ENCODE results near the gene CTSC. TPM values are rescaled to one million over a fixed set of nuclear protein-coding genes. Genes with fewer than 3 reads are reported as not detected.

CTSC gene
- total RNA-seq, 4 donors from 2014 or later, result 38.5 to 167 (median 109) TPM

DNA sequence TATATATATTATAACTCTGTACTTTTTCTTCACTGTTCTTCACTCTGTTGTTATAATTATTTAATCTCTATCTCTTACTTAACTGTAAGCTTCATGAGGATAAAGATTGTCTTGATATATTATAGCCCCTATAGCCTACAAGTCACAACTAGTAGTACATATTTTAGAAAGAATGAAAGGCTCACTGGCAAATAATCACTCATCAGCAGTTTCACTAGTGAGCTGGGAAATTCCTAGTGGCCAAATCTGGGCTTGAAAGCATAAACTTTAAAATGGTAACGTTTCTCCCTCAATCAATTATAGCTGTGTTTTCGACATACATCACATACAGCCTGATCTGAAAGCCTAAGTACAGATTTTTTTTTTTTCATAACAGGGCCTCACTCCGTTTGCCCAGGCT is 42.5 kb downstream of the CTSC start:
- Histone ChIP-seq H3K4me1 (peaks cover 0 to 31% (median 16%) of the 10 kb centered on the region in 3 donors), H3K27me3 (no peaks in the 10 kb centered on the region), H3K27ac (no peak overlapping the region), H3K36me3 (peaks cover 0 to 21% (median 5%) of the 10 kb centered on the region in 3 donors), H3K9me3 (no peaks in the 10 kb centered on the region), H3K4me3 (no peak overlapping the region)
- TF ChIP-seq CTCF (IDR thresholded peaks at IDR 0.05), result no peak
- no peak for TF ChIP-seq POLR2A (IDR thresholded peaks at IDR 0.05)
- intact Hi-C loops (cut with DNase I), result no loop called here
- WGBS, 2 donors, result 56 to 73% methylated on average over 2 to 3 of the region's 3 CpGs
- no peak for DNase-seq

GRCh38 chr11:88293931-88294330 is 43.6 kb downstream of the CTSC start:
- Histone ChIP-seq H3K4me1 (peaks cover 0 to 36% (median 16%) of the 10 kb centered on the region in 3 donors), H3K36me3 (peaks cover 0 to 21% (median 5%) of the 10 kb centered on the region in 3 donors), H3K27me3 (no peaks in the 10 kb centered on the region), H3K27ac (no peak overlapping the region), H3K4me3 (no peak overlapping the region), H3K9me3 (no peaks in the 10 kb centered on the region)
- no peak for TF ChIP-seq CTCF (IDR thresholded peaks at IDR 0.05)
- TF ChIP-seq POLR2A (IDR thresholded peaks at IDR 0.05), result no peak
- intact Hi-C loops (cut with DNase I), result no loop called here
- no peak for DNase-seq
- 65 to 81% methylated on average over 3 of the region's 3 CpGs for WGBS, 2 donors

GRCh38 chr11:88292171-88292843 is 45.2 kb downstream of the CTSC start:
- TF ChIP-seq POLR2A (IDR thresholded peaks at IDR 0.05), result no peak
- peak in 1 of 6 experiments; percentile 25 for TF ChIP-seq CTCF (IDR thresholded peaks at IDR 0.05)

GRCh38 chr11:88288560-88288959 is 49.0 kb downstream of the CTSC start:
- no peak for DNase-seq
- no peak for TF ChIP-seq POLR2A (IDR thresholded peaks at IDR 0.05)
- no peak for TF ChIP-seq CTCF (IDR thresholded peaks at IDR 0.05)
- intact Hi-C loops (cut with DNase I), result no loop called here
- H3K27me3 ChIP-seq, result no peaks in the 10 kb centered on the region
- no peaks in the 10 kb centered on the region for H3K9me3 ChIP-seq
- peak overlapping the region in 1 of 4 donors; percentile 49 for H3K27ac ChIP-seq
- 84 to 94% methylated on average over 1 of the region's 1 CpG for WGBS, 2 donors
- H3K4me1 ChIP-seq, result peaks cover 9 to 60% (median 17%) of the 10 kb centered on the region in 3 donors
- H3K36me3 ChIP-seq, result peaks cover 0 to under 1% (median 0%) of the 10 kb centered on the region in 3 donors
- no peak overlapping the region for H3K4me3 ChIP-seq

More at GRCh38 chr11:88292171-88292843, 45.2 kb downstream of the CTSC start:
- WGBS, 2 donors, result 34 to 43% methylated on average over 3 of the region's 3 CpGs
- peaks cover 0 to 21% (median 5%) of the 10 kb centered on the region in 3 donors for H3K36me3 ChIP-seq
- no peaks in the 10 kb centered on the region for H3K27me3 ChIP-seq
- DNase-seq, result no peak
- peak overlapping the region in 1 of 4 donors; percentile 1 for H3K27ac ChIP-seq
- intact Hi-C loops (cut with DNase I), result no loop called here
- no peak overlapping the region for H3K4me3 ChIP-seq
- H3K4me1 ChIP-seq, result peaks cover 0 to 25% (median 5%) of the 10 kb centered on the region in 3 donors
- no peaks in the 10 kb centered on the region for H3K9me3 ChIP-seq

- Histone ChIP-seq H3K4me1 (peaks cover 9 to 71% (median 16%) of the 10 kb centered on the region in 3 donors), H3K36me3 (no peaks in the 10 kb centered on the region), H3K27ac (peak overlapping the region in 1 of 4 donors; percentile 51), H3K27me3 (no peaks in the 10 kb centered on the region), H3K4me3 (no peak overlapping the region), H3K9me3 (no peaks in the 10 kb centered on the region)
- no peak for TF ChIP-seq POLR2A (IDR thresholded peaks at IDR 0.05)
- TF ChIP-seq CTCF (IDR thresholded peaks at IDR 0.05), result no peak
- intact Hi-C loops (cut with DNase I), result no loop called here
- DNase-seq, result no peak
Observed at GRCh38 chr11:88284336-88285050, 53.0 kb downstream of the CTSC start.
